ENCODE results near the gene TMEM44. TPM values are rescaled to one million over a fixed set of nuclear protein-coding genes. Genes with fewer than 3 reads are reported as not detected.

TMEM44 gene
- polyA plus RNA-seq, 1 experiment = 14.0 TPM

GRCh38 chr3:194562986-194563385 lies 70.2 kb downstream of the TMEM44 start:
- Histone ChIP-seq H3K4me3 (ENCODE audit: low read depth, low read length) (no peak overlapping the region), H3K9me3 (ENCODE audit: control insufficient read depth, insufficient read depth, low read length) (peaks cover 3% of the 10 kb centered on the region; the same call in 1 of the 2 replicates), H3K27me3 (ENCODE audit: control insufficient read depth, insufficient read depth, low read length) (no peaks in the 10 kb centered on the region), H3K27ac (ENCODE audit: low read depth, low read length) (no peak overlapping the region)
- CTCF ChIA-PET = interaction anchor here (0.9 to 1.6 kb wide), 2 partner anchors 12 to 91 kb away, joined by 3 to 5 read pairs; no protein-coding TSS in a partner anchor
- POLR2A ChIA-PET = no interaction called here
- no peak for TF ChIP-seq CTCF (IDR thresholded peaks at IDR 0.05; ENCODE audit: low read depth, low read length)
- DNase-seq (ENCODE audit: low read depth, low spot score) = no peak

- no peak for TF ChIP-seq CTCF (IDR thresholded peaks at IDR 0.05; ENCODE audit: low read depth, low read length)
- CTCF ChIA-PET = interaction anchor here (0.6 to 1.6 kb wide), 4 partner anchors 13 to 96 kb away, joined by 3 to 5 read pairs (median 4); no protein-coding TSS in a partner anchor
- DNase-seq (ENCODE audit: low read depth, low spot score) = no peak
- peak overlapping the region; percentile 85 for H3K27ac ChIP-seq (ENCODE audit: low read depth, low read length)
- no peaks in the 10 kb centered on the region; the same call in 1 of the 2 replicates for H3K9me3 ChIP-seq (ENCODE audit: control insufficient read depth, insufficient read depth, low read length)
- no peaks in the 10 kb centered on the region for H3K27me3 ChIP-seq (ENCODE audit: control insufficient read depth, insufficient read depth, low read length)
- POLR2A ChIA-PET = interaction anchor here (0.9 to 1.0 kb wide), 2 partner anchors 12 to 559 kb away, joined by 3 to 4 read pairs; no protein-coding TSS in a partner anchor
- no peak overlapping the region for H3K4me3 ChIP-seq (ENCODE audit: low read depth, low read length)
These were observed 71.8 kb downstream of the TMEM44 start for GRCh38 chr3:194561306-194561974.

GRCh38 chr3:194560047-194560446 lies 73.2 kb downstream of the TMEM44 start:
- no peak for DNase-seq (ENCODE audit: low read depth, low spot score)
- no peak overlapping the region for H3K27ac ChIP-seq (ENCODE audit: low read depth, low read length)
- ChIA-PET POLR2A (no interaction called here), CTCF (no interaction called here)
- no peak overlapping the region for H3K4me3 ChIP-seq (ENCODE audit: low read depth, low read length)
- H3K27me3 ChIP-seq (ENCODE audit: control insufficient read depth, insufficient read depth, low read length) = no peaks in the 10 kb centered on the region
- no peak for TF ChIP-seq CTCF (IDR thresholded peaks at IDR 0.05; ENCODE audit: low read depth, low read length)
- H3K9me3 ChIP-seq (ENCODE audit: control insufficient read depth, insufficient read depth, low read length) = no peaks in the 10 kb centered on the region; the same call in 1 of the 2 replicates

- TF ChIP-seq CTCF (IDR thresholded peaks at IDR 0.05; ENCODE audit: low read depth, low read length) = no peak
- POLR2A ChIA-PET = no interaction called here
- no peaks in the 10 kb centered on the region; the same call in 1 of the 2 replicates for H3K9me3 ChIP-seq (ENCODE audit: control insufficient read depth, insufficient read depth, low read length)
- H3K4me3 ChIP-seq (ENCODE audit: low read depth, low read length) = no peak overlapping the region
- no peaks in the 10 kb centered on the region for H3K27me3 ChIP-seq (ENCODE audit: control insufficient read depth, insufficient read depth, low read length)
- CTCF ChIA-PET = no interaction called here
- H3K27ac ChIP-seq (ENCODE audit: low read depth, low read length) = no peak overlapping the region
- DNase-seq (ENCODE audit: low read depth, low spot score) = no peak
These were observed 73.7 kb downstream of the TMEM44 start for GRCh38 chr3:194559530-194559929.
